Heart left ventricle (tissue), 16 donors: Measurements from ENCODE around the gene NTMT1. TPM values are rescaled to one million over a fixed set of nuclear protein-coding genes. Genes with fewer than 3 reads are reported as not detected.

Experiments used
- ATAC-seq, 4 donors: fragments of 200-7000 bp; cut with Tn5 transposase; one replicate each; pipeline ENCODE4 v1.9.1; 2020 to 2022; ENCODE audit warnings: moderate library complexity in 4 of 4, mild to moderate bottlenecking in 3 of 4, moderate number of reproducible peaks in 1 of 4
- DNase-seq, 5 donors: peaks; one replicate each; pipeline ENCODE4 v3.0.0-alpha.2; 2020
- H3K27ac ChIP-seq, 12 donors: fragments of 200-600 bp; sonication (generic) in 4 of 12; one replicate each; pipeline versions ENCODE4 v1.5.0 to v1.8.0; 2016 to 2022; ENCODE audit warnings: mild to moderate bottlenecking in 2 of 12
- H3K27me3 ChIP-seq, 9 donors: fragments of 200-600 bp; sonication (generic) in 2 of 9; one replicate each; pipeline versions ENCODE4 v1.5.1 to v1.8.0; 2016 to 2022; ENCODE audit warnings: mild to moderate bottlenecking in 3 of 9
- H3K36me3 ChIP-seq, 9 donors: fragments of 200-600 bp; sonication (generic) in 2 of 9; one replicate each; pipeline versions ENCODE4 v1.5.0 to v1.8.0; 2018 to 2022; ENCODE audit warnings: mild to moderate bottlenecking in 2 of 9
- H3K4me1 ChIP-seq, 12 donors: fragments of 200-600 bp; sonication (generic) in 4 of 12; one replicate each; pipeline versions ENCODE4 v1.5.0 to v1.8.0; 2016 to 2022; ENCODE audit warnings: mild to moderate bottlenecking in 3 of 12
- H3K4me3 ChIP-seq, 12 donors: fragments of 200-600 bp; sonication (generic) in 4 of 12; one replicate each; pipeline versions ENCODE4 v1.5.0 to v1.8.0; 2017 to 2022; ENCODE audit warnings: mild to moderate bottlenecking in 9 of 12, moderate library complexity in 4 of 12
- H3K9me3 ChIP-seq, 12 donors: fragments of 200-600 bp; sonication (generic) in 4 of 12; one replicate each; pipeline versions ENCODE4 v1.5.0 to v1.8.0; 2016 to 2022; ENCODE audit warnings: mild to moderate bottlenecking in 1 of 12
- CTCF ChIP-seq, 12 donors: fragments of 200-600 bp; sonication (generic) in 4 of 12; IDR thresholded peaks; one replicate each; pipeline versions ENCODE4 v1.5.0 to v1.8.0; 2018 to 2022; ENCODE audit warnings: antibody characterized with exemption in 12 of 12, mild to moderate bottlenecking in 5 of 12
- POLR2A ChIP-seq, 2 donors: fragments of 450-650 bp; IDR thresholded peaks; one replicate each; pipeline ENCODE4 v1.6.1; 2017; ENCODE audit warnings: antibody characterized with exemption in 2 of 2, mild to moderate bottlenecking in 2 of 2, moderate library complexity in 2 of 2
- WGBS, 4 donors: extraction: QIAGEN DNeasy Blood & Tissue Kit in 2 of 4; methylation state at CpG; one replicate each; pipeline versions ENCODE4 v1.1.5 to v1.1.7; 2013 to 2018; 5-methylcytosine and 5-hydroxymethylcytosine counted together
- intact Hi-C, 10 donors: fragments of 100-400 bp; cut with DNase I; formaldehyde crosslinking; loops; one replicate each; pipeline versions ENCODE4 v1.11.1 to v1.14.2; 2022
- polyA plus RNA-seq, 2 donors: library from polyadenylated mRNA; stranded (reverse); fragments of 200-250 nt; gene quantifications; one replicate each; pipeline ENCODE4 v1.2.3, GENCODE V29; 2013
- total RNA-seq, 9 donors: library from RNA; depleted of rRNA in 2 of 9; stranded (reverse); fragments of >200 nt in 2 of 9; fragmentation: NEBNext Ultra II Directional in 3 of 9; extraction: Animal tissue kit (Norgen Biotek cat#: 25700) in 3 of 9; gene quantifications; one replicate each; pipeline versions ENCODE4 v1.1.0 to v1.2.4, GENCODE V29; 2016 to 2023
- donor health status: ischemic (EF 13 %, LVEDD 7.1; RV severe dilation, severe dysfunction).
- donor health status: healthy with polysubstance abuse.
- donor health status: DM: no; HTN: yes; CAD: no.
- donor health status: DM: no; HTN: no; CAD: no.
- donor health status: ischemic (EF 25% LVEDD 6.9; RV normal size, moderate dysfunction).
- donor health status: ischemic (EF 25% LVEDD 5.7; RV mildly dilated, moderate dysfunction).
- donor health status: healthy.
- donor health status: DM: yes; HTN: yes; CAD: no.
- donor health status: ischemic (EF 35%, LVEDD 5.7; RV mildly dilated, moderate dysfunction).
- donor health status: nonischemic (EF 11% LVEDD 7.7; RV severe dilation, severe dysfunction).
- donor health status: DM: yes; HTN: yes; CAD: no.
- donor health status: PGD.
- donor health status: ischemic (EF 29% LVEDD 5.4; RV normal size, mild dysfunction).
- donor health status: nonischemic (EF 23%, LVEDD 6.1; RV moderate dilation, normal function).

The NTMT1 gene
- total and polyA plus RNA-seq, 11 donors = 39.0 to 111 (median 61.5) TPM

GRCh38 chr9:129615407-129616285 is 10.3 kb upstream of the NTMT1 start:
- no peak overlapping the region for H3K4me3 ChIP-seq
- ATAC-seq (no peak), DNase-seq (peak in 1 of 5 donors; percentile 64)
- intact Hi-C loops = loop anchor here in 1 of 10 donors (10.0 kb wide), 1 partner anchor 441 kb away; the partner anchor contains the start of gene IER5L
- no peaks in the 10 kb centered on the region for H3K36me3 ChIP-seq
- no peaks in the 10 kb centered on the region for H3K9me3 ChIP-seq
- 80 to 82% (median 82%) methylated on average over 31 of the region's 31 CpGs for WGBS, 4 donors
- H3K27me3 ChIP-seq = peaks cover 0 to 18% (median 2%) of the 10 kb centered on the region in 9 donors
- TF ChIP-seq POLR2A (IDR thresholded peaks at IDR 0.05) (no peak), CTCF (IDR thresholded peaks at IDR 0.05) (no peak)
- H3K27ac ChIP-seq = no peak overlapping the region
- peaks cover 0 to 17% (median 12%) of the 10 kb centered on the region in 12 donors for H3K4me1 ChIP-seq

GRCh38 chr9:129617167-129617566 is 8.8 kb upstream of the NTMT1 start:
- Histone ChIP-seq H3K4me3 (no peak overlapping the region), H3K9me3 (no peaks in the 10 kb centered on the region), H3K36me3 (no peaks in the 10 kb centered on the region), H3K27ac (no peak overlapping the region), H3K27me3 (peaks cover 0 to 27% (median 2%) of the 10 kb centered on the region in 9 donors), H3K4me1 (peaks cover 0 to 13% (median 6%) of the 10 kb centered on the region in 12 donors)
- TF ChIP-seq POLR2A (IDR thresholded peaks at IDR 0.05) = no peak
- TF ChIP-seq CTCF (IDR thresholded peaks at IDR 0.05) = peak in 6 of 12 donors; percentile 8 to 34 (median 20)
- intact Hi-C loops = loop anchor here in 1 of 10 donors (10.0 kb wide), 1 partner anchor 442 kb away; the partner anchor contains the start of gene IER5L
- ATAC-seq = no peak
- peak in 1 of 5 donors; percentile 22 for DNase-seq
- WGBS, 4 donors = 0 to 13% (median 6%) methylated on average over 1 of the region's 1 CpG

- Histone ChIP-seq H3K36me3 (no peaks in the 10 kb centered on the region), H3K27me3 (peaks cover 0 to 27% (median 2%) of the 10 kb centered on the region in 9 donors), H3K27ac (peak overlapping the region in 2 of 12 donors; percentile 2 to 14), H3K4me3 (peak overlapping the region; percentile 34 to 62 (median 55)), H3K9me3 (no peaks in the 10 kb centered on the region), H3K4me1 (peaks cover 0 to 23% (median 8%) of the 10 kb centered on the region in 12 donors)
- ATAC-seq = peak in 3 of 4 donors; percentile 26 to 38 (median 36)
- TF ChIP-seq POLR2A (IDR thresholded peaks at IDR 0.05) (no peak), CTCF (IDR thresholded peaks at IDR 0.05) (peak in 3 of 12 donors; percentile 4 to 33 (median 23))
- intact Hi-C loops = loop anchor here in 2 of 10 donors (5.0 to 10.0 kb wide), 2 partner anchors 445 to 488 kb away; partner anchors contain the start of gene IER5L (in 1 of the 2)
- peak in 1 of 5 donors; percentile 31 for DNase-seq
- 1 to 4% (median 1%) methylated on average over 10 to 82 of the region's 82 CpGs for WGBS, 4 donors
These were observed 5.9 kb upstream of the NTMT1 start for GRCh38 chr9:129619787-129620668.
